CD14-positive monocyte (primary cell): ENCODE data around the gene TSPAN15. TPM values are rescaled to one million over a fixed set of nuclear protein-coding genes. Genes with fewer than 3 reads are reported as not detected.

Source experiments
- DNase-seq, 3 donors: peaks; one replicate each; pipeline ENCODE4 v3.0.0-alpha.2; 2011 to 2022
- H2AFZ ChIP-seq: 2 replicates; pipeline ENCODE4 v1.6.0; 2012; ENCODE audit warnings: mild to moderate bottlenecking, low read depth, low read length, inconsistent platforms; ENCODE audit not compliant: insufficient read depth, poor library complexity, severe bottlenecking
- H3K27ac ChIP-seq, 2 donors: 1 replicate in 1 of 2; 2 replicates in 1 of 2; pipeline ENCODE4 v1.5.1; 2012 to 2013; ENCODE audit warnings: low read length in 2 of 2, control low read depth in 1 of 2, inconsistent platforms in 1 of 2, low read depth in 1 of 2, mild to moderate bottlenecking in 1 of 2
- H3K27me3 ChIP-seq, 2 donors: one replicate each; pipeline versions ENCODE4 v1.6.0 to v1.6.1; 2011 to 2013; ENCODE audit warnings: low read length in 2 of 2; ENCODE audit not compliant: control insufficient read depth in 2 of 2, insufficient read depth in 2 of 2
- H3K36me3 ChIP-seq, 2 donors: replicated peaks in 1 of 2; 1 replicate in 1 of 2; 2 replicates in 1 of 2; pipeline versions ENCODE4 v1.5.1 to v1.6.1; 2012 to 2013; ENCODE audit warnings: low read length in 2 of 2, control low read depth in 1 of 2, inconsistent platforms in 1 of 2, mild to moderate bottlenecking in 1 of 2; ENCODE audit not compliant: insufficient read depth in 2 of 2, control insufficient read depth in 1 of 2
- H3K4me1 ChIP-seq, 2 donors: 1 replicate in 1 of 2; 2 replicates in 1 of 2; pipeline versions ENCODE4 v1.5.1 to v1.6.1; 2012 to 2013; ENCODE audit warnings: low read length in 2 of 2, control low read depth in 1 of 2, inconsistent platforms in 1 of 2, mild to moderate bottlenecking in 1 of 2, moderate library complexity in 1 of 2; ENCODE audit not compliant: insufficient read depth in 2 of 2, control insufficient read depth in 1 of 2
- H3K4me2 ChIP-seq: replicated peaks from 2 replicates; pipeline ENCODE3; 2012; ENCODE audit warnings: low read length, moderate library complexity, mild to moderate bottlenecking; ENCODE audit not compliant: poor library complexity, severe bottlenecking; ENCODE audit errors: extremely low read depth
- H3K4me3 ChIP-seq, 3 experiments: fragments of 200-600 bp in 1 of 3; sonication (generic) in 1 of 3; replicated peaks in 1 of 3; 1 replicate in 2 of 3; 2 replicates in 1 of 3; pipeline ENCODE4 v1.5.1; 2011 to 2013; ENCODE audit warnings: low read length in 3 of 3, mild to moderate bottlenecking in 3 of 3, control low read depth in 2 of 3, low read depth in 2 of 3, inconsistent platforms in 1 of 3, moderate library complexity in 1 of 3
- H3K79me2 ChIP-seq: 2 replicates; pipeline ENCODE4 v1.6.0; 2012; ENCODE audit warnings: mild to moderate bottlenecking, control low read depth, inconsistent platforms, low read length, moderate library complexity; ENCODE audit not compliant: insufficient read depth
- H3K9ac ChIP-seq: 2 replicates; pipeline ENCODE4 v1.6.0; 2017; ENCODE audit warnings: low read length, mild to moderate bottlenecking; ENCODE audit not compliant: insufficient read depth, poor library complexity, severe bottlenecking
- H3K9me3 ChIP-seq, 2 donors: replicated peaks in 1 of 2; 1 replicate in 1 of 2; 2 replicates in 1 of 2; pipeline versions ENCODE4 v1.5.1 to v1.6.1; 2012 to 2013; ENCODE audit warnings: low read length in 2 of 2, control low read depth in 1 of 2; ENCODE audit not compliant: control insufficient read depth in 1 of 2, insufficient read depth in 1 of 2
- H4K20me1 ChIP-seq: 2 replicates; pipeline ENCODE4 v1.6.0; 2012; ENCODE audit warnings: mild to moderate bottlenecking, low read length, control low read depth, moderate library complexity; ENCODE audit not compliant: insufficient read depth
- H3K27ac Mint-ChIP-seq, 7 donors: one replicate each; pipeline ENCODE4 v1.8.0; 2020; ENCODE audit warnings: mild to moderate bottlenecking in 7 of 7, mixed read lengths in 7 of 7, moderate library complexity in 6 of 7, inconsistent platforms in 2 of 7
- H3K27me3 Mint-ChIP-seq, 3 donors: one replicate each; pipeline ENCODE4 v1.8.0; 2021 to 2022; ENCODE audit warnings: low read depth in 3 of 3, mild to moderate bottlenecking in 3 of 3, mixed read lengths in 3 of 3, moderate library complexity in 3 of 3, inconsistent platforms in 1 of 3
- H3K36me3 Mint-ChIP-seq, 2 donors: one replicate each; pipeline ENCODE4 v1.8.0; 2020; ENCODE audit warnings: mixed read lengths in 2 of 2, inconsistent platforms in 1 of 2, mild to moderate bottlenecking in 1 of 2
- H3K4me1 Mint-ChIP-seq: one replicate; pipeline ENCODE4 v1.8.0; 2020; ENCODE audit warnings: mild to moderate bottlenecking, mixed read lengths
- H3K4me3 Mint-ChIP-seq, 2 donors: one replicate each; pipeline ENCODE4 v1.8.0; 2020; ENCODE audit warnings: mild to moderate bottlenecking in 2 of 2, mixed read lengths in 2 of 2, moderate library complexity in 1 of 2
- H3K9me3 Mint-ChIP-seq, 7 donors: one replicate each; pipeline ENCODE4 v1.8.0; 2020 to 2022; ENCODE audit warnings: mixed read lengths in 7 of 7, mild to moderate bottlenecking in 6 of 7, moderate library complexity in 6 of 7, inconsistent platforms in 2 of 7
- CTCF ChIP-seq: fragments of 200-600 bp; IDR thresholded peaks from one replicate; pipeline ENCODE4 v1.8.0; 2022; ENCODE audit warnings: antibody characterized with exemption, mild to moderate bottlenecking
- WGBS: methylation state at CpG from one replicate; pipeline ENCODE4 v1.1.5; 2013; ENCODE audit warnings: missing lambda C conversion rate; ENCODE audit not compliant: insufficient coverage; 5-methylcytosine and 5-hydroxymethylcytosine counted together
- intact Hi-C, 2 donors: fragments of 100-400 bp; cut with micrococcal nuclease; formaldehyde crosslinking; loops; one replicate each; pipeline versions ENCODE4 v1.15.0 to v1.15.1; 2023
- polyA plus RNA-seq, 3 donors: library from polyadenylated mRNA; depleted of rRNA in 1 of 3; unstranded in 2 of 3; stranded (reverse) in 1 of 3; fragments of 300-500 nt in 2 of 3; fragments of >200 nt in 1 of 3; fragmentation: Illumina TruSeq in 2 of 3; gene quantifications; 1 replicate in 2 of 3; 2 replicates in 1 of 3; pipeline ENCODE4 v1.2.3, GENCODE V29; 2012 to 2021

The TSPAN15 gene
- polyA plus RNA-seq, 3 donors = 0.22 to 0.39 TPM; not detected in 1

GRCh38 chr10:69513617-69514016 lies 62.4 kb downstream of the TSPAN15 start:
- intact Hi-C loops = no loop called here

GRCh38 chr10:69515699-69516259 lies 64.5 kb downstream of the TSPAN15 start:
- intact Hi-C loops = loop anchor here (5.0 kb wide), 2 partner anchors 122 to 202 kb away; no protein-coding TSS in a partner anchor
- 26% methylated on average over 5 of the region's 11 CpGs for WGBS
- peaks cover 0 to 2% of the 10 kb centered on the region in 2 donors for H3K27me3 ChIP-seq
- TF ChIP-seq CTCF = peak; percentile 95
- H3K9ac ChIP-seq = no peak overlapping the region
- Mint-ChIP-seq H3K4me1 (no peaks in the 10 kb centered on the region), H3K36me3 (no peaks in the 10 kb centered on the region), H3K4me3 (no peak overlapping the region), H3K27ac (no peak overlapping the region), H3K9me3 (peaks cover 0 to 2% (median 0%) of the 10 kb centered on the region in 7 donors), H3K27me3 (peaks cover 10 to 28% (median 15%) of the 10 kb centered on the region in 3 donors)
- DNase-seq = peak; percentile 39 to 60 (median 51)
- no peaks in the 10 kb centered on the region for H3K9me3 ChIP-seq
- no peaks in the 10 kb centered on the region for H4K20me1 ChIP-seq
- H3K4me3 ChIP-seq = no peak overlapping the region
- no peak overlapping the region for H3K27ac ChIP-seq
- no peaks in the 10 kb centered on the region for H3K79me2 ChIP-seq
- no peaks in the 10 kb centered on the region for H3K4me1 ChIP-seq
- no peaks in the 10 kb centered on the region for H3K36me3 ChIP-seq
- no peak overlapping the region for H3K4me2 ChIP-seq
- no peak overlapping the region for H2AFZ ChIP-seq

More at GRCh38 chr10:69513617-69514016, 62.4 kb downstream of the TSPAN15 start:
- H3K4me2 ChIP-seq = no peak overlapping the region
- DNase-seq = no peak
- Mint-ChIP-seq H3K4me3 (no peak overlapping the region), H3K36me3 (no peaks in the 10 kb centered on the region), H3K27ac (no peak overlapping the region), H3K27me3 (peaks cover 10 to 33% (median 20%) of the 10 kb centered on the region in 3 donors), H3K4me1 (no peaks in the 10 kb centered on the region), H3K9me3 (peaks cover 0 to 2% (median 0%) of the 10 kb centered on the region in 7 donors)
- H3K9me3 ChIP-seq = no peaks in the 10 kb centered on the region
- H3K79me2 ChIP-seq = no peaks in the 10 kb centered on the region
- no peak overlapping the region for H3K4me3 ChIP-seq
- no peak overlapping the region for H2AFZ ChIP-seq
- H3K27ac ChIP-seq = no peak overlapping the region
- no peaks in the 10 kb centered on the region for H3K4me1 ChIP-seq
- 100% methylated on average over 1 of the region's 4 CpGs for WGBS
- no peaks in the 10 kb centered on the region for H4K20me1 ChIP-seq
- H3K9ac ChIP-seq = no peak overlapping the region
- no peak for TF ChIP-seq CTCF
- H3K27me3 ChIP-seq = peaks cover 0 to 5% of the 10 kb centered on the region in 2 donors
- no peaks in the 10 kb centered on the region for H3K36me3 ChIP-seq
